WTC11 (cell line): Measurements from ENCODE around the gene GOLGA5. TPM values are rescaled to one million over a fixed set of nuclear protein-coding genes. Genes with fewer than 3 reads are reported as not detected.

Experiments
- ATAC-seq: fragments of 200-7000 bp; cut with Tn5 transposase; 2 replicates; pipeline ENCODE4 v1.10.0; 2021; ENCODE audit warnings: mild to moderate bottlenecking, moderate library complexity
- CTCF ChIA-PET: fragments of 300-600 bp; sonication (Branson Sonifier 250); formaldehyde crosslinking; loops from one replicate; lab custom pipeline; 2021; ENCODE audit warnings: antibody characterized with exemption; lab: Charles Lee
- POLR2A ChIA-PET: fragments of 350-600 bp; sonication (Branson Sonifier 250); formaldehyde crosslinking; loops from one replicate; lab custom pipeline; 2021; ENCODE audit warnings: antibody characterized with exemption; lab: Charles Lee
- DNase-seq: peaks from one replicate; pipeline ENCODE4 v3.0.0; 2021; ENCODE audit warnings: low spot score
- H3K27ac Mint-ChIP-seq: 2 replicates; pipeline ENCODE4 v1.8.0; 2021; ENCODE audit warnings: mixed read lengths
- H3K27me3 Mint-ChIP-seq: 2 replicates; pipeline ENCODE4 v1.8.0; 2021; ENCODE audit warnings: low read depth, mild to moderate bottlenecking, moderate library complexity, mixed read lengths
- H3K36me3 Mint-ChIP-seq: 2 replicates; pipeline ENCODE4 v1.8.0; 2021; ENCODE audit warnings: mixed read lengths
- H3K4me1 Mint-ChIP-seq: 2 replicates; pipeline ENCODE4 v1.8.0; 2022; ENCODE audit warnings: mixed read lengths
- H3K4me3 Mint-ChIP-seq: 2 replicates; pipeline ENCODE4 v1.8.0; 2021; ENCODE audit warnings: mild to moderate bottlenecking, moderate library complexity, mixed read lengths
- H3K9me3 Mint-ChIP-seq: 2 replicates; pipeline ENCODE4 v1.8.0; 2021; ENCODE audit warnings: mixed read lengths
- AR ChIP-seq: fragments of 250-450 bp; sonication (Bioruptor Pico); IDR thresholded peaks from 2 replicates; pipeline ENCODE4 v1.9.0; 2021; ENCODE audit warnings: mild to moderate bottlenecking
- ARID4B ChIP-seq: sonication (generic); formaldehyde crosslinking; IDR thresholded peaks from 2 replicates; pipeline ENCODE4 v1.8.0; 2023; ENCODE audit warnings: missing genetic modification reagents, mild to moderate bottlenecking, borderline replicate concordance
- ATF1 ChIP-seq: sonication (generic); formaldehyde crosslinking; IDR thresholded peaks from 2 replicates; pipeline ENCODE4 v1.8.1; 2023; ENCODE audit warnings: mild to moderate bottlenecking, moderate library complexity, missing genetic modification reagents
- ATF2 ChIP-seq: sonication (generic); formaldehyde crosslinking; IDR thresholded peaks from 2 replicates; pipeline ENCODE4 v1.8.1; 2022; ENCODE audit warnings: low read depth, missing genetic modification reagents, borderline replicate concordance
- CREB1 ChIP-seq: sonication (generic); formaldehyde crosslinking; IDR thresholded peaks from 2 replicates; pipeline ENCODE4 v1.8.0; 2023; ENCODE audit warnings: mild to moderate bottlenecking, missing genetic modification reagents
- CTCF ChIP-seq: fragments of 200-600 bp; IDR thresholded peaks from 2 replicates; pipeline ENCODE4 v1.8.0; 2022; ENCODE audit warnings: antibody characterized with exemption
- E2F1 ChIP-seq: sonication (generic); formaldehyde crosslinking; IDR thresholded peaks from 2 replicates; pipeline ENCODE4 v1.8.0; 2022; ENCODE audit warnings: mild to moderate bottlenecking, missing genetic modification reagents
- E2F4 ChIP-seq: sonication (generic); formaldehyde crosslinking; IDR thresholded peaks from 2 replicates; pipeline ENCODE4 v1.8.1; 2022; ENCODE audit warnings: low read depth, mild to moderate bottlenecking, moderate library complexity, missing genetic modification reagents, borderline replicate concordance
- EMX1 ChIP-seq: fragments of 250-450 bp; sonication (Bioruptor Pico); IDR thresholded peaks from 2 replicates; pipeline ENCODE4 v1.8.0; 2021; ENCODE audit warnings: mild to moderate bottlenecking
- ETV6 ChIP-seq: sonication (generic); formaldehyde crosslinking; IDR thresholded peaks from 2 replicates; pipeline ENCODE4 v1.8.1; 2022; ENCODE audit warnings: mild to moderate bottlenecking, missing genetic modification reagents
- GABPB1 ChIP-seq: sonication (generic); formaldehyde crosslinking; IDR thresholded peaks from 2 replicates; pipeline ENCODE4 v1.8.1; 2023; ENCODE audit warnings: mild to moderate bottlenecking, missing genetic modification reagents
- GTF2I ChIP-seq: fragments of 250-450 bp; sonication (Bioruptor Pico); conservative IDR thresholded peaks from 2 replicates; pipeline ENCODE4 v1.4.0; 2021; ENCODE audit warnings: mild to moderate bottlenecking
- HMGA2 ChIP-seq: fragments of 250-450 bp; sonication (Bioruptor Pico); IDR thresholded peaks from 2 replicates; pipeline ENCODE4 v1.4.0; 2021; ENCODE audit warnings: mild to moderate bottlenecking, moderate library complexity
- NR2C2 ChIP-seq: sonication (generic); formaldehyde crosslinking; IDR thresholded peaks from 2 replicates; pipeline ENCODE4 v1.8.0; 2022; ENCODE audit warnings: mild to moderate bottlenecking, missing genetic modification reagents
- RELA ChIP-seq: sonication (generic); formaldehyde crosslinking; IDR thresholded peaks from 2 replicates; pipeline ENCODE4 v1.8.1; 2022; ENCODE audit warnings: missing genetic modification reagents, mild to moderate bottlenecking, borderline replicate concordance
- ZNF121 ChIP-seq: sonication (generic); formaldehyde crosslinking; IDR thresholded peaks from 2 replicates; pipeline ENCODE4 v1.8.0; 2023; ENCODE audit warnings: missing genetic modification reagents
- ZNF281 ChIP-seq: sonication (generic); formaldehyde crosslinking; IDR thresholded peaks from 2 replicates; pipeline ENCODE4 v1.8.0; 2023; ENCODE audit warnings: mild to moderate bottlenecking, missing genetic modification reagents
- ZNF423 ChIP-seq: fragments of 250-450 bp; sonication (Bioruptor Pico); IDR thresholded peaks from 2 replicates; pipeline ENCODE4 v2.1.2; 2022; ENCODE audit warnings: mild to moderate bottlenecking, moderate library complexity
- ZNF425 ChIP-seq: fragments of 250-450 bp; sonication (Bioruptor Pico); conservative IDR thresholded peaks from 2 replicates; pipeline ENCODE4 v1.9.0; 2021; ENCODE audit warnings: mild to moderate bottlenecking
- total RNA-seq: library from RNA; stranded (reverse); gene quantifications from 3 replicates; pipeline ENCODE4 v1.2.3, GENCODE V29; 2021

Gene GOLGA5
- total RNA-seq, 1 experiment from 2014 or later = 27.0 TPM

- TF ChIP-seq ARID4B (CRISPR knock-in tag) = no peak
Measured at GRCh38 chr14:92770484-92770883, 23.6 kb upstream of the GOLGA5 start (continued).

- H3K27me3 Mint-ChIP-seq = peaks cover 2% of the 10 kb centered on the region
- no peak overlapping the region for H3K4me3 Mint-ChIP-seq
- peaks cover 13% of the 10 kb centered on the region for H3K9me3 Mint-ChIP-seq
- peaks cover 7% of the 10 kb centered on the region for H3K4me1 Mint-ChIP-seq
- no peak overlapping the region for H3K27ac Mint-ChIP-seq
- ChIA-PET POLR2A (no interaction called here), CTCF (no interaction called here)
- DNase-seq (no peak), ATAC-seq (no peak)
- no peaks in the 10 kb centered on the region for H3K36me3 Mint-ChIP-seq
- TF ChIP-seq ZNF281 (no peak), ZNF423 (CRISPR knock-in tag) (no peak), GTF2I (CRISPR knock-in tag) (no peak), ZNF121 (no peak), E2F4 (CRISPR knock-in tag) (no peak), ATF2 (CRISPR knock-in tag) (no peak), NR2C2 (CRISPR knock-in tag) (no peak), ETV6 (no peak), HMGA2 (CRISPR knock-in tag) (no peak), GABPB1 (CRISPR knock-in tag) (no peak), RELA (CRISPR knock-in tag) (no peak), ATF1 (CRISPR knock-in tag) (no peak), E2F1 (CRISPR knock-in tag) (no peak), CTCF (no peak), ZNF425 (CRISPR knock-in tag) (no peak), CREB1 (CRISPR knock-in tag) (no peak), AR (CRISPR knock-in tag) (no peak), EMX1 (CRISPR knock-in tag) (no peak)
Measured at GRCh38 chr14:92774572-92774971, 19.5 kb upstream of the GOLGA5 start.
